ENCODE measurements around the gene RALGDS. TPM values are rescaled to one million over a fixed set of nuclear protein-coding genes. Genes with fewer than 3 reads are reported as not detected.
A peak's percentile ranks its signal among the peaks of the same experiment; 100 is the strongest.

Gene RALGDS
- total RNA-seq, 2 experiments from 2014 or later = 79.1 to 92.3 TPM

DNA sequence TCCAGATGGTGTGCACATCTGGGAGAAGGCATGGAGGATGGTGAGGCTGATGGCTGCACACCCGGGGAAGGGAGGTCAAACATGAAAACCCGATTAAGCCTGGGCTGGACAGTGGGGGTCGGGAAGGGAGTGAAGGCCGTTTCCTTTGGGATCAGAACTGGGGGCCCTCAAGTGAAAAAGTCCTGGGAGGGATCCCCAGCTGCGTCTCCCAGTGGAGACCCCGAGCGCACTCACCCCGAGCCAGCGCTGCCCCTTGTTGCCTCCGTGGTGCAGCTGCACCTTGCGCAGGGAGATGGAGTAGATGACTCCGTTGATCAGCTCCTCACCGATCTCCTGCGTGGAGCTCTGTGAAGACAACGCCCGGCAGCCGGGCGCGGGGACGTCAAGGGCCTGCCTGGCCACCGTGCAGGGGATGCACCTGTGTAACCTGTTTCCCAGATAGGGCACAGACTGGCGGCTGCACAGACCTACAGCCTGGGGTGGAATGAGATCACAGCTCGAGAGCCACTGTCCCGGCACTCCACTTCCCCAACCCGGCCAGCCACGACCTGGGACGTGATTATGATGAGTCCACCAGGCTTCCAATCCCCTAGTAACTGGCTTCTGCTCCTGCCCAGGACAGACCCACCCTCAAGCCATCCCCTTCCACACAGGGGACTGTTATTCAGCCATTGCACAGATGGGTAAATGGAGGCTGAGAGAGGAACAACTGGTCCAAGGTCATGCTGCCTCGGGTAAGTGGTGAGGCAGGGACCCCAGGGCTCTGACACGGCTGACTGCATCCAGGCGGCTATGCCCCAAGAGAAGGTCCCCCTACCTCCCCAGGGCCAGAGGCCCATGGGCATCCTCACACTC is 9.0 kb downstream of the RALGDS start:
- H3K27ac Mint-ChIP-seq = peak overlapping the region; percentile 60
- ChIA-PET POLR2A (no interaction called here), CTCF (interaction anchor here (1.0 to 1.7 kb wide), 6 partner anchors 11 to 90 kb away, joined by 3 to 7 read pairs (median 4); no protein-coding TSS in a partner anchor)
- H3K9me3 Mint-ChIP-seq = no peaks in the 10 kb centered on the region
- peaks cover 17% of the 10 kb centered on the region for H3K36me3 Mint-ChIP-seq (ENCODE audit: low read depth)
- H3K4me1 Mint-ChIP-seq = peaks cover 43% of the 10 kb centered on the region
- no peak overlapping the region for H3K4me3 Mint-ChIP-seq
- no peaks in the 10 kb centered on the region for H3K27me3 Mint-ChIP-seq
- no peak for DNase-seq

- Mint-ChIP-seq H3K4me3 (no peak overlapping the region), H3K27ac (no peak overlapping the region), H3K4me1 (peaks cover 30% of the 10 kb centered on the region), H3K9me3 (no peaks in the 10 kb centered on the region), H3K27me3 (no peaks in the 10 kb centered on the region), H3K36me3 (ENCODE audit: low read depth) (peaks cover 23% of the 10 kb centered on the region)
- ChIA-PET POLR2A (no interaction called here), CTCF (interaction anchor here (1.2 to 10.6 kb wide), 4 partner anchors 9 to 36 kb away, joined by 3 to 110 read pairs (median 5); no protein-coding TSS in a partner anchor)
- DNase-seq = no peak
Measured at GRCh38 chr9:133109931-133110650, 10.9 kb downstream of the RALGDS start.

- Mint-ChIP-seq H3K4me3 (no peak overlapping the region), H3K27ac (no peak overlapping the region), H3K9me3 (no peaks in the 10 kb centered on the region), H3K27me3 (no peaks in the 10 kb centered on the region), H3K4me1 (peaks cover 20% of the 10 kb centered on the region), H3K36me3 (ENCODE audit: low read depth) (peaks cover 27% of the 10 kb centered on the region)
- ChIA-PET CTCF (interaction anchor here (1.0 to 10.6 kb wide), 5 partner anchors 9 to 49 kb away, joined by 4 to 110 read pairs (median 9); no protein-coding TSS in a partner anchor), POLR2A (no interaction called here)
- no peak for DNase-seq
Measured at GRCh38 chr9:133108794-133109641, 12.0 kb downstream of the RALGDS start.

DNA sequence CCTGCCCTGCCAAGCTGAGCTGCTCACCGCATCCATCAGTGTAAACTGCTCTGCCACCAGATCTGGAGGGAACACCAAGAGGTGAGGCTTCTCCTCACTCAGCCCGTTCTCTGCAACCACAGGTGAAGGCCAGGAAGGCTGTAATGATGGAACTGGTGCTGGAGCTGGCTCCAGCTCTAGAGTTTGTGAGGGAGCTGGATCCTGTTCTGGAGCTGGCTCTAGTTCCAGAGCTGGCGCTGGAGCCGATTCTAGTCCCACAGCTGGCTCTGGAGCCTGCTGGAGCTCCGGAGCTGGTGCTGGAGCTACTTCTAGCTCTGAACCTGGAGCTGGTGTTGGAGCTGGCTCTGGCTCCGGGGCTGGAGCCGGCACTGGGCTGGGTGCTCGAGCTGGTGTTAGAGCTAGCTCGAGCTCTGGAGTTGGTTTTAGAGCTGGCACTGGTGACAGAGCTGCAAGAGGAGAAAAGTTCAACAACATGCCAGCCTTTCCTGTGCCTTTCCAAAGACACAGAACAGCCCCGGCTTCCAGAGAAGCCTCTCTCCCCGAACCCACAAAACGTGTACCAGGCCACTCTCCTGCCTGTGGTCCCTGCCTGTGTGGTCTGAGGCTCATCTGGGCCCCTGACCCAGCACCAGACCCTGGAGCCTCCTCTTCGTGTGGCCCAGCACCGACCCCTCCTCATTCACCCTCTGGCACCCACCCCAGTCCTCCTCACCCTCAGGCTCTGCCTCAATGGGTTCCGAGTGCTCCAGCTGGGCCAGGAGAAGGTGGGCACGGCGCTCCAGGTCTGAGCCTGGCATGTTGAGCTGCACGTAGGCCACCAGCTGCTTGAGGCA is 12.9 kb downstream of the RALGDS start:
- peaks cover 28% of the 10 kb centered on the region for H3K36me3 Mint-ChIP-seq (ENCODE audit: low read depth)
- POLR2A ChIA-PET = no interaction called here
- H3K27me3 Mint-ChIP-seq = no peaks in the 10 kb centered on the region
- H3K9me3 Mint-ChIP-seq = no peaks in the 10 kb centered on the region
- no peak overlapping the region for H3K27ac Mint-ChIP-seq
- H3K4me3 Mint-ChIP-seq = no peak overlapping the region
- CTCF ChIA-PET = interaction anchor here (1.0 to 10.6 kb wide), 5 partner anchors 10 to 50 kb away, joined by 3 to 110 read pairs (median 9); no protein-coding TSS in a partner anchor
- DNase-seq = no peak
- H3K4me1 Mint-ChIP-seq = peaks cover 11% of the 10 kb centered on the region

GRCh38 chr9:133107245-133107722 is 13.8 kb downstream of the RALGDS start:
- Mint-ChIP-seq H3K36me3 (ENCODE audit: low read depth) (peaks cover 31% of the 10 kb centered on the region), H3K27ac (no peak overlapping the region), H3K4me3 (no peak overlapping the region), H3K4me1 (peaks cover 3% of the 10 kb centered on the region), H3K27me3 (no peaks in the 10 kb centered on the region), H3K9me3 (no peaks in the 10 kb centered on the region)
- ChIA-PET CTCF (interaction anchor here (0.6 to 10.6 kb wide), 6 partner anchors 11 to 378 kb away, joined by 3 to 110 read pairs (median 6); no protein-coding TSS in a partner anchor), POLR2A (no interaction called here)
- DNase-seq = no peak

GRCh38 chr9:133106511-133107244 is 14.4 kb downstream of the RALGDS start:
- no peaks in the 10 kb centered on the region for H3K9me3 Mint-ChIP-seq
- no peak overlapping the region for H3K27ac Mint-ChIP-seq
- POLR2A ChIA-PET = interaction anchor here (0.6 kb wide), 1 partner anchor 42 kb away, joined by 3 read pairs; no protein-coding TSS in a partner anchor
- H3K36me3 Mint-ChIP-seq (ENCODE audit: low read depth) = peaks cover 33% of the 10 kb centered on the region
- DNase-seq = no peak
- CTCF ChIA-PET = interaction anchor here (0.6 to 10.6 kb wide), 7 partner anchors 8 to 378 kb away, joined by 3 to 110 read pairs (median 3); no protein-coding TSS in a partner anchor
- H3K4me3 Mint-ChIP-seq = no peak overlapping the region
- peaks cover 2% of the 10 kb centered on the region for H3K4me1 Mint-ChIP-seq
- H3K27me3 Mint-ChIP-seq = no peaks in the 10 kb centered on the region

DNA sequence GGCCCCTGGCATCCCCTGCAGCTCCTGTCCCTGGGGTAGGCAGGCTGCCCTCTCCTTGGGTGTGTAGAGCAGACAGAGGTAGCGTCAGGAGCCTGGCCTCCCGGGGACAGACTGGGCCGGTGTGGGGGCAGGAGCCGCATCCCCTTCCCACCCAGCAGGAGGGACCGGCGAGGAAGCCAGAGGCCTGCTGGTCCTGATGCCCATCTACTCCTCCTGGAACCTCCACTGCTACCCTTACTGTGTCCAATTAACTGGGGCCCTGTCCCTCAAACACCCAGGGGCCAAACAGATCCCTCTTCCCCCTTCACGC is 15.6 kb downstream of the RALGDS start:
- H3K36me3 Mint-ChIP-seq (ENCODE audit: low read depth) = peaks cover 45% of the 10 kb centered on the region
- ChIA-PET CTCF (interaction anchor here (1.8 to 10.6 kb wide), 2 partner anchors 9 to 41 kb away, joined by 9 to 110 read pairs; no protein-coding TSS in a partner anchor), POLR2A (no interaction called here)
- DNase-seq = no peak
- no peaks in the 10 kb centered on the region for H3K9me3 Mint-ChIP-seq
- H3K27me3 Mint-ChIP-seq = no peaks in the 10 kb centered on the region
- peaks cover 2% of the 10 kb centered on the region for H3K4me1 Mint-ChIP-seq
- no peak overlapping the region for H3K4me3 Mint-ChIP-seq
- no peak overlapping the region for H3K27ac Mint-ChIP-seq

GRCh38 chr9:133104718-133105460 is 16.2 kb downstream of the RALGDS start:
- DNase-seq = no peak
- ChIA-PET CTCF (interaction anchor here (1.8 to 10.6 kb wide), 2 partner anchors 10 to 41 kb away, joined by 9 to 110 read pairs; no protein-coding TSS in a partner anchor), POLR2A (no interaction called here)

DNA sequence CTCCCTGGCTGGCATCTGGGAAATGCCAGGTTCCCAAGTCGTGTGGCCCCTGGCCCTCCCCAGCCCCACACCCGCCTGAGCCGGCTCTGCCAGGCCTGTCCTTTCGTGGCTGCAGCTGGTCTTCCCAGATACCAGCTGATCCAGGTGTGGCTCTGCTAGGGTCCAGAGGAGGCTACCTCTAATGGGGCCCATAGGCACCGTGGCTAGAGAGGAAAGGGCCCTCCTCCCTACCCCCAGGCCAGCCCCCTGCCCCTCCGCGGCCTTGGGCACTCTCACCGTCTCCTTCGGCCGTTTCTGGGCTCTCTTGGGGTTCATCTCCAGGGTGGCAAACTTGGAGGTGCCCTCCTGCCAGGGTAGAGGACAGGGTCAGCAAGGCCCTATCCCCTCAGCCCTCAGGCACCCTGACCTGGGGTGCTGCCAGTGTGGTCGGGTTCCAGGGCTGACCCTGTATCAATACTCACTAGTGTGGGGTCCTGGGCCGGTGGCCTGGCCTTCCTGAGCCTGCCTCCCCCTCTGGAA is 17.0 kb downstream of the RALGDS start:
- Mint-ChIP-seq H3K27ac (peak overlapping the region; percentile 41), H3K9me3 (no peaks in the 10 kb centered on the region), H3K4me3 (no peak overlapping the region), H3K36me3 (ENCODE audit: low read depth) (peaks cover 47% of the 10 kb centered on the region), H3K27me3 (no peaks in the 10 kb centered on the region), H3K4me1 (peaks cover 2% of the 10 kb centered on the region)
- DNase-seq = no peak
- CTCF ChIA-PET = interaction anchor here (3.3 to 10.6 kb wide), 2 partner anchors 11 to 42 kb away, joined by 25 to 110 read pairs; no protein-coding TSS in a partner anchor
- POLR2A ChIA-PET = no interaction called here

More at GRCh38 chr9:133104718-133105460, 16.2 kb downstream of the RALGDS start:
- Mint-ChIP-seq H3K36me3 (ENCODE audit: low read depth) (peaks cover 44% of the 10 kb centered on the region), H3K4me3 (no peak overlapping the region), H3K27ac (no peak overlapping the region), H3K27me3 (no peaks in the 10 kb centered on the region), H3K9me3 (no peaks in the 10 kb centered on the region), H3K4me1 (peaks cover 2% of the 10 kb centered on the region)

DNA sequence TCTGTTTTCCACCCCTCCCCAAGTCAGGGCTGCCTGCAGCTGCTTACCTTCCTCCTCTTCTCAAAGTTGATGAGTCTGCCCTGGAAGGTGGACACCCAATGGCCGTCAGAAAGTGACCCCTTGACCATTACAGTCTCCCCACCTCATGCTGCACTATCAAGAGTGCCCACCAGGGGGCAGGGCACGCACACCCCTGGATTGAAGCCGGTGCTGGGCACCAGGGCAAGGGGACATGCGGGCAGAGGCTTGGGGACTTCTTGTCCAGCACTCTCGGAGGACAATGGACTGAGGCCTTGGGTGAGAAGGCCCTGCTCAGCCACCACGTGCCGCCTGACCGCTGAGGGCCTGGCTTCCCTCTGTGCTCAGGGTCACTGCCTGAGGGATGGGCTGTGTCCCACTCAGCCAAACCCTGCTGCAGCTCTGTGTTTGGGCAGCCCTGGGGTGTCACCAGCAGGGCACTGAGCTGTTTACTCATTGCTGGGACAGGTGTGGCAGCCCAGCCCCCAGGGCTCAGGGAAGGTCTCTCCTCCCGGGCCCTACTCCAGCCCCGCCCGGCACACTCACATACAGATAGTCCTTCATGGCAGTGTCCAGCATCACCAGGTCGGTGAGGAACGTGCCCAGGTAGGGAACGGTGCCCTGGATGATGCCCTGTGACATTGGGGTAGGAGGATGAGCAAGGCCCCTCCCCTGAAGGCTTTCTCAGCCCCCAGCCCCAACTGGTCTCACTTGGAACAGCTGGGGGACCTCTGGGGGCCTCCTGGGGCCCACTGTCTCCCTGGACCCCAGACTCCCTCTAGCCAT is 17.7 kb downstream of the RALGDS start:
- DNase-seq = peak; percentile 54
- POLR2A ChIA-PET = no interaction called here
- CTCF ChIA-PET = interaction anchor here (3.3 to 10.6 kb wide), 2 partner anchors 12 to 43 kb away, joined by 25 to 110 read pairs; no protein-coding TSS in a partner anchor
- H3K27me3 Mint-ChIP-seq = no peaks in the 10 kb centered on the region
- peak overlapping the region; percentile 51 for H3K27ac Mint-ChIP-seq
- H3K9me3 Mint-ChIP-seq = no peaks in the 10 kb centered on the region
- peaks cover 54% of the 10 kb centered on the region for H3K36me3 Mint-ChIP-seq (ENCODE audit: low read depth)
- peaks cover 2% of the 10 kb centered on the region for H3K4me1 Mint-ChIP-seq
- H3K4me3 Mint-ChIP-seq = no peak overlapping the region
